Stimulated activated CD8-positive, alpha-beta memory T cell treated with anti-CD3 and anti-CD28 coated beads, Interleukin-12 subunit alpha, Interleukin-12 subunit beta, amount 100 ng/mL, for 24 hours (primary cell): ENCODE results near the gene RAB34.

Experiments
- DNase-seq: peaks from one replicate; pipeline ENCODE4 v3.0.0-alpha.2; 2020; ENCODE audit errors: extremely low read depth

Gene RAB34, protein sequence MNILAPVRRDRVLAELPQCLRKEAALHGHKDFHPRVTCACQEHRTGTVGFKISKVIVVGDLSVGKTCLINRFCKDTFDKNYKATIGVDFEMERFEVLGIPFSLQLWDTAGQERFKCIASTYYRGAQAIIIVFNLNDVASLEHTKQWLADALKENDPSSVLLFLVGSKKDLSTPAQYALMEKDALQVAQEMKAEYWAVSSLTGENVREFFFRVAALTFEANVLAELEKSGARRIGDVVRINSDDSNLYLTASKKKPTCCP

DNA sequence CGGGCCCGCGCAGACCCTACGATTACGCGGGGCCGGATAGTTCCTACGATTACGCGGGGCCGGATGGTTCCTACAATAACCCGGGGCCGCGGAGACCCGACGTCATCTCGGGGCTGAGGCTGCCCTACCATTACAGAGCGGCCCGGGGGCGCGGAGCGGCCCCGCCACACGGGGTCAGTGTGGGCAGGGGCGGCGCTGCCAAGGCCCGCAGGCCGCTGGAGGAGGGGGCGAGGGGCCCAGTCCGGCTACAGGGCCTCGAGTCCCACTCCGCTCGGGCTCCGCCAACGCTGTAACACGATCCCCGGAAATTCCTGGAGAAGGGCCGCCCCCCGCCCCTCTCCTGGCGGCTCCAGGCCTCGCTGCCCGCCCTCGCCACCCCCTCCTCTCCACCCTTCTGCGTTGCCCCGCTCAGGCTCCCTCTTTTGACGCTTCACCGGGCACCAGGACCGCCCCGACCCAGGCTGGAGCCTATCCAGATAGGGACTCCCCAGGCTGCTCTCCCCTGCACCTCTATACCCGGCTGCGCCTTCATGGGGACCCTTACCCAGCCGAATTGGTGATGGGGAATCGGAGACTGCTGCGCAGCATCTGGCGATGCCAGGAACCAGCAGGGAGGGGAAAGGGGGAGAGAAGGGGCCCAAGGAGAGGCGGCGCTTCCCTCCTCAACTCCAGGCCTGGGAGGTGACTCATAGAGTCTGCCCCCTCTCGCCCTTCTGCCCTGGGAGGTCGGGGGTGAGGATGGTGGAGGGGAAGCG, at the start of gene RAB34:
Gene RAB34 (minus strand): TSS at position 291 of the 755 bp plus-strand sequence. CDS start 602 bp downstream, outside the sequence.
- DNase-seq = no peak

DNA sequence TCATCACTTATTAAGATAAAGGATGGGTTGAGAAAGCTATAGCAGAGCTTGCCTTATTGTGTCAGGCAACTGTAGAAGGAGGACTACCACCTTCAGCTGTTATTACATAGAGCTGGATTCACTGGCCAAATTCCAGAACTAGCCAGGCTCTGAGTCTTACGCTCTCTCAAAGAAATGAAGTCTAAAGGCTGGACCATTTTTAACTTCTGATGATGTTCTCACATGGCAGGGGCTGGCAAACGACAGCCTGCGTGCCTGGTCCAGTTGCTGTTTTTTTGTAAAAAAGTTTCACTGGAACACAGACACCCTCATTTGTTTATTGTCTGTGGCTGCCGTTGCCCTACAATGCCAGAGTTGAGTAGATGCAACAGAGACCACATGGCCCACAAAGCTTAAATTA, 47.4 kb upstream of the RAB34 start:
- no peak for DNase-seq

DNA sequence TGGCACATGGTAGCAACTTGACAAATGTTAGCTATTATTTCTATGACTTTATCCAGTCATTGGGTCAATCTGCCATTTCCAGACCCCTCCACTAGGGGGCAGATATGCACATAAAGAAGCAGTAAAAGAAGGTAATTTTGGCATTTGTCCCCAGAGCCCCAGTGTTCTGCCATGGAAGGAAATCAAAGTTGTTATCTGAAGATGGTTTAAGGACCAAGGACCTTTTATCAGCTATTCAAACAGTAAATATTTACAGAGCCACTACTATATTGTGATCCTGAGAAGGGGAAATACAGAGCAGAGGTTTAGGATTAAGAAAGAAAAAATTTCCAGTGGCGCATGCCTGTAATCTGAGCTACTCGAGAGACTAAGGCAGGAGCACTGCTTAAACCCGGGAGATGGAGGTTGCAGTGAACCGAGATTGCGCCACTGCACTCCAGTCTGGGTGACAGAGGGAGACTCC, 46.2 kb upstream of the RAB34 start:
- DNase-seq = no peak

DNA sequence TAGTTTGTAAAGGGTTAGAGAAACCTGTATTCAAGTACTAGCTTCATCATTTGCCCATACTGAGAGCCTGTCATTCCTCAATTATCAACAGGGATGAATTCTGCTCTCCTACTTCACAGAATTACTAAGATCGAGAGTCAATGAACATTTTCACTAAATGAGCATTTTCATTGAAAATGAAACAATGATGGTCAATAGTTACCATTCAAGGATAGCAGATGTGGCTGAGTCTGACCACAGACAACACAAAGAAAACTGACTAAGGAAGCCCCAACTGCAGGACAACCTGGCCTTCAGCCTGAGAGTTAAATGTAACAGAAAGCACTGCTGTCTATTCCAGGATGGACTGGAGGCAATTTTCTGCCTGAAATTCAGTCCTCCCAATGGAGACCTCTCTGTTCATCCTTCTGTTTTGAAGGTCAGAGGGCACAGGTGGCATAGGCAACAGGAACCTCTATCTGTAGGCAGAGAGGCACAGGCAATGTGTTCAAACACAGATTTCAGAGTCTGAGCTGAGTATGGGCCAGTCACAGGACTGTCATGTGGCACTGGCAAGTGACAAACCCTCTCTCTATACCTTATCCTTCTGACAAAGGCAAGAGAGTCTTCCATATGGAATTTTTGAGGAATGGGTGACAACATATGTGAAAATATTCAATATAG, 45.6 kb upstream of the RAB34 start:
- no peak for DNase-seq

DNA sequence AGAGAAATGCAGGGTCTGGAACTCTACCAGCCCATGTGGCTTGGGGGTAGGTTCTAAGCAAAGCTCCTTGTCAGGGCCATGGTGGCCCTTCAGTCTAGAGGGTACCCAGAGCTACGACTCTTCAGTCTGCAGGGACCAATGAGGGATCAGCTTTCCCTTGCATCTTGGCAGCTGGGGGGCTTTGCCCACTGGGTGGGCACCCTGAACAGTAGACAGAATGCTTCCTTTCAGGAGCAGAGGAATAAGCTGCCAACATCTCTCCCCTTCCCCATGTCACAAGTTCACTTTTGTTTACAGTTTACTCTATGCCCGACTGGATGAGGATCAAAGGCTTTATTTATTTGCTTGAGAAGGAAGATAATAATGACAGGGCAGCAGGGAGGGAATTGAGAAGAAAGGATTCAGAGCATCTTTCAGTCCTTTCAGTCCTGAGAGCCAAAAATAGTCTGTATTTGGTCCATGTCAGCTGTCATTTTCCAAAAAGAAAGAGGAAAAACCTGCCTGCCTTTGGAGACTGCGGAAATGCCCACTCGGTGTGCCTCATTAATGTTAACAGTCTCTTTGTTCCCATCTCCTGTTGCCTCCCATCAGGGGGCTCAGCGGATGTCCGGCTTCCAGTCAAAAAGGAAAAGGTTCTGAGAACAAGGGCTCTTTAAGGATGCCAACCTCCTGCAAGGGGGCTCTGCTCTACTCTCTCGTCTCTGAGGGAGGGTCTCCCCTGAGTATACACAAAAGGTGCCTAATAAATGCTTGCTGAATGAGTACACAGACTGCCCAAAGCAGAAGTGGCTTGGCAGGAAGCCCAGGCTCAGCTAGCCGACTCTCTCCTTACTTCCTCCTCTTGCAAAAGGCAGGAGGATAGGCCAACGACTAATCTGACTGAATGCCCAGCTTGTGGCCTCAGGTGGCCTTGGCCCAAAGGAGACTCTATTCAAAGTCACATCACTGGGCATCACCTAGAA, 43.2 kb upstream of the RAB34 start:
- no peak for DNase-seq

DNA sequence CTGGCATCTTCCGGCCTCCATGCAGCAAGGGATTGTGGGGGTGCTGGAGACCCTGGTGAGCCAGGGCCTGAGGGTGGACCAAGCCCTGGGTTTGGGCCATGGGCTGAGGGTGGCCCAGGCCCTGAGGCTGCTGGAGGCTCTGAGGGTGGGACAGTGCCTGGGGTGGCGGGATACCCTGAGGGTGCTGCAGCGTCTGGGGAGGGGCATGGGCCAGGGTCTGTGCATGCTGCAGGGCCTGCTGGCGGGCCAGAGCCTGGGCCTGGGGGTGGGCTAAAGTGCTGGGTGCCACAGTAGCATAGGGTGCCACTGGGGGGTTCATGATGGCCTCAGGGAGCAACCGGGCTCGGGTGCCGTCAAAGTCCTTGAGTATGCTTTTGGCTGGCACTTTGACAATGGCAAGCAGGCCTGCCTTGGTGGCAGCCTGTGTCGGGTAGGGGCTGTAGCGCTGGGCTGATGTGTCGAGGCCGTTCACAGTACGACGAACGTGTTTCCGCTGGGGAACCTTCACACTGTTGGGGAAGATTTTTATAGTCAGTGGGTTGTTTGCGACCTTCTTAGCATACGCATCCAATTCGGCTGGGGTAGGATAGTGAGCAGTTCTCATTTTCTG, 41.7 kb upstream of the RAB34 start:
- DNase-seq = no peak

DNA sequence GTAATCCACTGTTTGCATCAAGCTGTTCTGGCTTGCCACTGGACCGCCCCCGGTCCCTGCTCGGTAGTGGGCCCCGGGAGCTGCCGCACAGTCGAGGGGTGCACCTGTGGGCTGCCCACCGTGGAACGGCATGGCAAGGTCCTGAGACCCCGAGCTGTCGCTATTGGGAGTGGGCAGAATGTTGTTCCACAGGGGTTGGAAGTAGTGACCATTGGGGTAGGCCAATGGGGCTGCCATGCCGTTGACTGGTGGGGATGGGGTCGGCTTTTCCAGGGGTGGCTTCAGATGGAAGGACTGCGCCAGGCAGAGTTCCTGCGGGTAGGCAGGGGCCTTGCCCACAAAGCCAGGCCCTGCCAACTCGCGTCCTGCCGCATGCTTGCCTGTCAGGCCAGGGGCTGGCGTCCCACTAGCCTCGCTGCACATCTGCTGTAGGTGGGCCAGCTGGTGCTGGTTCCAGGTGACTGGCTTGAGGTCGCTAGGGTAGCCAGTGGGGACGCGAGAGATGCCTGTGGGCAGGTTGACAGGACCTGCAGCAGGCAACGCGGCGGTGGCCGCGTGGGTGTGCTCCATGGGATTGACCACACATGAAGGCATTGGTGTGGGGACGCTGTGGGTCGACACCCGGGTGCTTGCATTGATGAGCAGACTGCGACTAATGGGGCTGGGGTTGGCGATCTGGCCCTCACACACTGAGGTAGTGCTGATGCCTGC, 40.9 kb upstream of the RAB34 start:
- DNase-seq = no peak

DNA sequence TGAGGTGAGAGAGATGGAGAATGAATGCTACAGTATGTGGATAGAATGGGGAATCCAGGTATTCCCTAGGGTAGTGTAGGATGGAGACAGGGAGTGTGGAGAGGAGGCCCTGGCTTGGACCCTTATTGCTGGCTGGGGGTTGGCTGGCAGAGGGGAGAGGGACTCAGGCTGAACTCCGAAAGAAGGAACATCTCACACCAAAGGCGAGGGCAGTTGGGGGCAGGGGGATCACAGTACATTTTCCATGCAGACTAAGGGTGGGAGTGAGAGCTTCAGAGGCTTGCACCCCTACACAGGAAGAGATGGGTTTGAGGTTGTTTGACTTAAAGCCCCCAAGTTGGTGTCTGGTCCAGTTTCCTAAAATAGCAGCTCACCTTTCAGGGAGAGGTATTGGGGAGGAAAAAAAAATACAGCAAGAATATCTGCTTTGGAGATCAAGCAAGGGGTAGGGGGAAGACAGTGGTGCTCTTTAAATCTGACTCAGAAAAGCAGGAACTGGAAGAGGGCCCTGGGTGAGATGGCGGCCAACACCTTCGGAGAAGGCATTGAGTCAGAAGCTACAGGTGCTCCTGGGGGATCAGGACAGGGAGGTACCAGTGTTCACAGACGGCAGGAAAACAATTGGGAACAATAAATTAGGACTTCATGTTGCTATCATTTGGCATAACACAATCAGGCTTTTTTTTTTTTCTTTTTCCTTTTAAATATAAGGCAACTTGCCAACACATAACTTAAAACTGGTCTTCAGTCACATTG, 38.6 kb upstream of the RAB34 start:
- DNase-seq = no peak

DNA sequence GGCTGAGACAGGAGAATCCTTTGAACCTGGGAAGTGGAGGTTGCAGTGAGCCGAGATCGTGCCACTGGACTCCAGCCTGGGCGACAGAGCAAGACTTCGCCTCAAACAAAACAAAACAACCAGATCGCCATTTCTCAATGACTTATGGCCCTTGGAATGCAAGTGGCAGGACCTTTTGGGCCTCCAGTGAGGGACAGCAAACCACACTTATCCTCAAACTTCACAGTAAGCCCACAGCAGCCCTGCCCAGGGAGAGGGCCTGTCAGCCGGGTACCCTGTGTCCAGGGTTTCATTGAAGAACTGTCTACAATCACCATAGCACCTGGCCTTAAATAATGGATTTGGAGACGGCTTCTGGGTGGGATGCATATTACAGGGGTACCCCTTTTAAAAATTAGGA, 37.8 kb upstream of the RAB34 start:
- DNase-seq = no peak

DNA sequence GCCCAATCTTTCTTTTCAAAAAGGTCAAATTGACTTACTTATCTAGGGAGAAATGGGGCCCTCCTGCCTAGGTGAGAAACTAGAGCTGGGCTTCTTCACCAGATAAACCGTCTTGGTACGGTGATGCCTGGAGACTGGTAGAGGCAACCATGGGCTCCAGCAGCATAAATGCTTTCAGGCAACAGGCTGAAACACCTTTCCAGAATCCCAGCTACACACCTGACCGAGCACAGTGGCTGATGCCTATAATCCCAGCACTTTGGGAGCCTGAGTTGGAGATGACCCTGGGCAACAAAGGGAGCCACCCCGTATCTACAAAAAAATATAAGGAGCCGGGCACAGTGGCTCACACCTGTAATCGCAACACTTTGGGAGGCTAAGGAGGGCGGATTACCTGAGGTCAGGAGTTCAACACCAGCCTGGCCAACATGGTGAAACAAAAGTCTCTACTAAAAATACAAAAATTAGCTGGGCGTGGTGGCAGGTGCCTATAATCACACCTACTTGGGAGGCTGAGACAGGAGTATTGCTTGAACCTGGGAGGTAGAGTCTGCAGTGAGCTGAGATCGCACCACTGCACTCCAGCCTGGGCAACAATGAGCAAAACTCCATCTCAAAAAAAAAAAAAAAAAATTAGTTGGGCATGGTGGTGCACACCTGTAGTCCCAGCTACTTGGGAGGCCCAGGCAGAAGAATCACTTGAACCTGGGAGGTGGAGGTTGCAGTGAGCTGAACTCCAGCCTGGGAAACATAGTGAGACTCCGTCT, 34.1 kb upstream of the RAB34 start:
- no peak for DNase-seq

DNA sequence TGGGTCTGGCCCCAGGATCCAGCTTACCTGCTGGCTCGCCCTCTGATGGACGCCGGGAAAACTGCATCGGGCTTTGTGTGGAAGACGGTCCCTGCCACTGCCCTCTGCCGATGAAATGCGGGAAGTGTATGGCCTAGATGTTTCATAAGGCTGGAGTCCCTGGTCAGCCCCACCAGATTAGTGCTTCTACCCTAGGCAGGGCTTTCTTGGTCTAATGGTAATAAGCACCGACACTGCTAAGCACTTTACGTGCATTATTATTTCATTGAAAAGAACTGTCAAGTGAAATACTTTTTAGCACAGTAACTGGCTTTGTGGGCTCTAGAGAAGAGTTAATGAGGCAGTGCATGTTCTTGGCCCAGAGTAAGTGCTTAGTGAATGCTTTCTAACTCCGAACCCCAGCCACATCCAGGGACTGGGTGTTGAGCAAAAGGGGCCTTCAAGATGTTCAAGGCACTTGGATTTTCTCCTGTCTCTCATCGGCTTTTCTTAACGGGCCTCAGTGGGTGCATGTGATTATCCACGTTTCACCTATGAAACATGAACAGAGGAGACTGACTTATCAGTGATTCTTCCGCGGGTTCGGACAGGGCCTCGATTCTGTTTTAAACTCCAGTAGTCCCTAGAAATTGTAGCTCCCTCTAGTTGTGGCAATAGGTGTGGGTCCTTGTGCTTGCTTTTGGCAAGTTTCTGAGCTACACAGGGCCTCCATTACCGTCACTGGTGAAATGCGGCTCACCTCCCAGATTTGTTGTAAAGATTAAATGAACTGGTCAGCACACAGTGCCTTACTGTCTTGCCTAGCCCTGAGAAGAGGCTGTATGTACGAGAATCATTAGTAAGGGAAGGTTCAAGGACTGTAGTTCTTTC, 32.7 kb upstream of the RAB34 start:
- DNase-seq = no peak

DNA sequence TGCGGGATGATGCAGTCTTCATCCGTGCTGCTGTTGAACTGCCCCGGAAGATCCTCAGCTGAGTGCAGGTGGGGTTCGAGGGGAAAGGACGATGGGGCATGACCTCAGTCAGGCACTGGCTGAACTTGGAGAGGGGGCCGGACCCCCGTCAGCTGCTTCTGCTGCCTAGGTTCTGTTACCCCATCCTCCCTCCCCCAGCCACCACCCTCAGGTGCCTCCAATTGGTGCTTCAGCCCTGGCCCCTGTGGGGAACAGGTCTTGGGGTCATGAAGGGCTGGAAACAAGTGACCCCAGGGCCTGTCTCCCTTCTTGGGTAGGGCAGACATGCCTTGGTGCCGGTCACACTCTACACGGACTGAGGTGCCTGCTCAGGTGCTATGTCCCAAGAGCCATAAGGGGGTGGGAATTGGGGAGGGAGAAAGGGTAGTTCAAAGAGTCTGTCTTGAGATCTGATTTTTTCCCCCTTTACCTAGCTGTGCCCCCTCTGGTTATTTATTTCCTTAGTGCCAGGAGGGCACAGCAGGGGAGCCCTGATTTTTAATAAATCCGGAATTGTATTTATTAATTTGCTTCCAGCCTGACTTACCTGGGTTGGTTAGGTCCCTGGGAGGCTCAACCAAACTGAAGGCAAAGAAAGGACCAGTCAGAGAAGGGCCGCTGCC, 32.0 kb upstream of the RAB34 start:
- no peak for DNase-seq

DNA sequence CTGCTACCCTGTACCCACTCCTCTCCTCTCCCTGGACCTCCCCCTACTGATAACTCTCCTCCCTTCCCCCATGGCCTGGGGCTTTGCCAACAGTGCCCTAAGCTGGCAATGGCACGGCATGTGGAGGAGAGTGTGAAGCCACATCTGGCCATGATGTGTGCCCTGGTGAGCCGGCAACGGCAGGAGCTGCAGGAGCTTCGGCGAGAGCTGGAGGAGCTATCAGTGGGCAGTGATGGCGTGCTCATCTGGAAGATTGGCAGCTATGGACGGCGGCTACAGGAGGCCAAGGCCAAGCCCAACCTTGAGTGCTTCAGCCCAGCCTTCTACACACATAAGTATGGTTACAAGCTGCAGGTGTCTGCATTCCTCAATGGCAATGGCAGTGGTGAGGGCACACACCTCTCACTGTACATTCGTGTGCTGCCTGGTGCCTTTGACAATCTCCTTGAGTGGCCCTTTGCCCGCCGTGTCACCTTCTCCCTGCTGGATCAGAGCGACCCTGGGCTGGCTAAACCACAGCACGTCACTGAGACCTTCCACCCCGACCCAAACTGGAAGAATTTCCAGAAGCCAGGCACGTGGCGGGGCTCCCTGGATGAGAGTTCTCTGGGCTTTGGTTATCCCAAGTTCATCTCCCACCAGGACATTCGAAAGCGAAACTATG, 31.3 kb upstream of the RAB34 start:
- DNase-seq = no peak

DNA sequence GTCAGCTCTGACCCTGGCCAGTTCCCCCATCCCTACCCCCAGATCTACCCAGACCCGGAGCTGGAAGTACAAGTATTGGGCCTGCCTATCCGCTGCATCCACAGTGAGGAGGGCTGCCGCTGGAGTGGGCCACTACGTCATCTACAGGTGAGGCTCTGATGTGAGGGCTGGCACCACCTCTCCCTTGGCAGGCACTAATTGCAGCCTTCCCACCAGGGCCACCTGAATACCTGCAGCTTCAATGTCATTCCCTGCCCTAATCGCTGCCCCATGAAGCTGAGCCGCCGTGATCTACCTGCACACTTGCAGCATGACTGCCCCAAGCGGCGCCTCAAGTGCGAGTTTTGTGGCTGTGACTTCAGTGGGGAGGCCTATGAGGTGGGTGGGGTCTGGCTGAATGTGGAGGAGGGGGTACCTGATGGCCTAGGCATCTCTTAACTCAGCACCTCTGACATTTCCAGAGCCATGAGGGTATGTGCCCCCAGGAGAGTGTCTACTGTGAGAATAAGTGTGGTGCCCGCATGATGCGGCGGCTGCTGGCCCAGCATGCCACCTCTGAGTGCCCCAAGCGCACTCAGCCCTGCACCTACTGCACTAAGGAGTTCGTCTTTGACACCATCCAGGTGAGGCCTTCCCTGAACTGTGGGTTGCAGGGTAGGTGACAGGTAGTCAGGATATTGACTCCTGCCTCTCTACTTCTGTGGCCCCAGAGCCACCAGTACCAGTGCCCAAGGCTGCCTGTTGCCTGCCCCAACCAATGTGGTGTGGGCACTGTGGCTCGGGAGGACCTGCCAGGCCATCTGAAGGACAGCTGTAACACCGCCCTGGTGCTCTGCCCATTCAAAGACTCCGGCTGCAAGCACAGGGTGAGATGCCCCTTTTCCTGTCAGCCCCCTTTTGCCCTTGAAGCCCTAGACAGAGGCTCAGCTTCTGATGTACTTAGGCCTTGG, 30.4 kb upstream of the RAB34 start:
- no peak for DNase-seq

DNA sequence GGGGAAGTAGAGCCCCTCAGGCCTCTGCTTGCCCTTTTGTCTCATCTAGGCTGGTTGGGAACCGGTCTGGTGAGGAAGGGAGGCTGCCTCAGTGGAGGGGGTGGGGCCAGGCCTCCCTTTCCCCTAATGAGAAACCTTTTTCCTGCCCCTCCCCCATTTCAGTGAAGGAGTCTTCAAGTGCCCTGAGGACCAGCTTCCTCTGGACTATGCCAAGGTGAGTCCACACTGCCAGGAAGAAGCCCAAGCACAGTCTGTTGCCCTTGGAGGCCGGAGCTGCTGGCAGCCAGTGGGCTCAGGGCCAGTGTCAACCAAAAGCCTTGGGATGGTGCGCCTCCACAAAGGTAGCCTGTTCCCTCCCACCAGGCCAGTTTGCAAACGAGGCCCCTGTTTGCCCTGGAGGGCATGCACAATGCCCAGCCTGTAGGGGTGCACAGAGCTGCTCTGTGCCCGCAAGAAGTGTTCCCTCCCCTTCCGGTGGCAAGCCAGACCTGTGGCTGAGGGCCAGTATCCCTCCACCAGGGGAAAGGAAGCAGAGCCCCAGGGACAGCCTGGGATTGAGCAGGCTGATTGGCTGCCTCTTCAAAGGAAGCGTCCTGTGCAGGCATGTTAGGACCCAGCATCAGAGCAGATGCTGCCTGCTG, 29.5 kb upstream of the RAB34 start:
- DNase-seq = no peak
